GM12873 (cell line): Measurements from ENCODE around the gene PKNOX2.

ENCODE experiments used
- TF ChIP-seq, protein P1 (sequence below): IDR thresholded peaks from 2 replicates; pipeline ENCODE4 v1.5.1; 2012; ENCODE audit warnings: low read depth, mild to moderate bottlenecking, moderate library complexity, low read length, control low read depth; ENCODE audit not compliant: insufficient read depth; ENCODE audit errors: missing control alignments

The PKNOX2 gene

DNA sequence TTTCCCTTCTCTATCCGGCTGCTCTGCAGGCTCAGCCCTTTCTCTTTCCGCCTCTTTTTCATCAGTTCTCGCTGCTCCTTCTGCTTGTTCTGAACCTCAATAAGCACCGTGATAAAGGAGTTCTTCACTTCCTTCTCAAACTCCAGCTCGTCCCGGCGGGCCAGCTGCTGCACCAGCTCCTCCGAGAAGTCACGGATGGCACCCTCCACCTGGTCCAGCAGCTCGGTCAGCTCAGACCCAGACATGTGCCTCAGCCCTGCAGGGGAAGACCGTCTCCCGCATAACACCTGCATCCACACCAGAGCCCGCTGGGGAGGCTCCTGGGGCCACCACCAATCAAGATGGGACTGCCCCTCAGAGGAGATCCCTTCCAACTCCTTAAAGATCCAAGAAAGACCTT is 291.3 kb downstream of the PKNOX2 start:
- TF ChIP-seq, protein P1, sequence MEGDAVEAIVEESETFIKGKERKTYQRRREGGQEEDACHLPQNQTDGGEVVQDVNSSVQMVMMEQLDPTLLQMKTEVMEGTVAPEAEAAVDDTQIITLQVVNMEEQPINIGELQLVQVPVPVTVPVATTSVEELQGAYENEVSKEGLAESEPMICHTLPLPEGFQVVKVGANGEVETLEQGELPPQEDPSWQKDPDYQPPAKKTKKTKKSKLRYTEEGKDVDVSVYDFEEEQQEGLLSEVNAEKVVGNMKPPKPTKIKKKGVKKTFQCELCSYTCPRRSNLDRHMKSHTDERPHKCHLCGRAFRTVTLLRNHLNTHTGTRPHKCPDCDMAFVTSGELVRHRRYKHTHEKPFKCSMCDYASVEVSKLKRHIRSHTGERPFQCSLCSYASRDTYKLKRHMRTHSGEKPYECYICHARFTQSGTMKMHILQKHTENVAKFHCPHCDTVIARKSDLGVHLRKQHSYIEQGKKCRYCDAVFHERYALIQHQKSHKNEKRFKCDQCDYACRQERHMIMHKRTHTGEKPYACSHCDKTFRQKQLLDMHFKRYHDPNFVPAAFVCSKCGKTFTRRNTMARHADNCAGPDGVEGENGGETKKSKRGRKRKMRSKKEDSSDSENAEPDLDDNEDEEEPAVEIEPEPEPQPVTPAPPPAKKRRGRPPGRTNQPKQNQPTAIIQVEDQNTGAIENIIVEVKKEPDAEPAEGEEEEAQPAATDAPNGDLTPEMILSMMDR = no peak

DNA sequence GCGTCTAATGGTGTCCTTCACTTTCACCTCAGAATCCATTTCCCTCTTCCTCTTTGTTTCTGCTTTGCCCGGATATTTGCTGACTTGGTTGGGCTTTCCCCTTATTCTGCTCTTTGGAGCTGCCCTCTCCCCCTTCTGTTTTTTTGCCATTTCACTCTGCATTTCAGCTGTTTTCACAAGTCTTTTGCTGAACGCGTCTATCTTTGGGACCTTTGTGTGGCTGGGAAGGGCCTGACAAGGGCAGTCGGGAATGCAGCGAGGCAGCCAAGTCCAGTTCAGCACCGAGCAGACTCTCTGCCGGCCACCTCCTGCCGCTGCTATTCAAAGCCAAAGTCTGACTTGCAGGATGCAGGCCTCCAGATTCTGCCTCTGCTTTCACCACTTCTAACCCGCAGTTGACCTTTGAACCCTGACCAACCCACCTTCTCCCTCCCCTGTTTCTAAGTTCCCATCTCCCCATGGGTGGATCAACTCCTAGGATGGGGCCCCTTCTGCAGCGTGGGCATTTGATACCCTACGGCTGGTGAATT is 293.3 kb downstream of the PKNOX2 start:
- TF ChIP-seq, protein P1 = no peak

DNA sequence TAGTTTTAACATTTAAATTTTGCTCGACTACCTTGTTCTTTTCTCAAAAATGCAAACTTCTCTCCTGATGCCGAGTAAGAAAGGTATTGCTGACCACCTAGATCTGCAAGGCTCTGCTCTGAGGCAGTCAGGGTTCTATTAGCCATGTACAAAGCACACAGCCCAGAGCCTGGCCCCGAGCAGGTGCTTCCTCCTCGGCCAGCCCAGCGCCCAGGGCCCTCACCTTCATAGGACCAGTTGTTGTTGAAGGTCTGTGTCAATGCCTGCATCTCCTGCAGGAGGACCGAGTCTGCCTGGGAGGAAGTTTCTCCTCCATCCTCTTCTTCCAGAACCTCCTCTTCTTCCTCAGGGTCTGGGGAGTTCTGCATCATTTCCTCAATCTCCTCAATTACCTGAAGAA is 295.7 kb downstream of the PKNOX2 start:
- TF ChIP-seq, protein P1 = no peak

DNA sequence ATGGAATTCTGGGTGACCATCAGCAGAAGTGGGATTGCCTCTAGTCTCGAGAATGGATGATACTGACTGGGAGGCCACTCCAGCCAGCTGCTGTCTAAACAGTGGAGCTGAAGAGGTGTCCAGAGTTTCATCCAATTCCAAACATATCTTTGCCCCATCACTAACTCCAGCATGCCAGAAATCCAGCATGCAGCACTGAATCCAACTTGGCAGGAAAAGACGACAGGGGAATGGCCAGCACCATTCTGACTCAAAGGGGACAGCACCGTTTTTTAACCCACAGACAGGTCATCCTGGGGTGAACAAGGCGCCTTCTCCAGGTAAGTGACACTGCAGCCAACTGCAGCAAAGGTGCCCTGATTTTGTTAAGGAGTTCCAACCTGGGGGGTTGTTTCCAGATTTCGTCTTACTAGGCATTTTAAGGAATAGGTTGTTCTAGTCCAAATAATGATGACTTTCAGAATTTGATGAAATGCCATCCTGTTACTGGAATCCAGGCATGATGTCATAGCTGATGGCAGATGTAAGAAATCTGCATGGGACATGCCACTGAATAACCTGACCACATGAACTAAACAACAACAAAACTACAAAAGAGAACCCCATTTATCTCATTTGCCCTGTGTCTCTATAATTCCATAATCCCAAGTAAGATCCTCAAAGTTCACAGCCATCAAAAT is 299.2 kb downstream of the PKNOX2 start:
- TF ChIP-seq, protein P1 = no peak

DNA sequence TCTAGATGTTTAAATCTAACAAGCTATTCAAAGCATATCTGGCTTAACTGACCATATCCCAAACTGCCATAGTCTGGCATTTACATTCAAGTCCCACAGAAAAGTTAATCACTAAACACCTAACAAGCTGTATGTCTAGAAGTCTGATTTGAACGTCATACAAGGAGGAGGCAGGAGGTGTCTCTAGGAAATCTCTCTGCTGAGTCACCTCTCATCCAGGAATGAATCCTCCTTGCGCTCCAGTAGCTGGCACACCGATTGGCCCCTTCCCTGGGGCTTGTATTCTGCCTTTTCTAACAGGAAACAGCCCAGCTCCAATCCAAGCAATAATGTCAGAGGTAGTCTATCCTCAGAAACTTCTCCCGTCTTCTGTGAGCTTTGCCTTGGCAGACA is 299.7 kb downstream of the PKNOX2 start:
- TF ChIP-seq, protein P1 = no peak

DNA sequence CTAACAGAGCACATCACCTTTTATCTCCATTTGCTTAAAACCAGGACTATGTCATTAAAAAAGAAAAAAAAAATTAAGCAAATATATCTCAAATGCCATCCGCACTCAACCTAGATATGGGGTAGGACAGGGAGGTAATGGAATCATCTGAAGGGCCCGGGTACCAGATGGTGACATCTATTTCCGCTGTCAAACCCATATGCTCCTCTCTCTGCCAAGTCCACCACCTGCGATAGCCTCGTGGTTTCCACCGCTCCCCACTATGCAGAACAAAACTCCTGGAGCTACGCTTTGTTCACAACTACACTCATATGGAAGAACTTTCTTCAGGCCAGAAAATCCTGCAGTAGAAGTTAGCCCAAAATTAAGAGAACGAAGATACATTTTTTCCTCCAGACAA is 300.1 kb downstream of the PKNOX2 start:
- TF ChIP-seq, protein P1 = no peak

DNA sequence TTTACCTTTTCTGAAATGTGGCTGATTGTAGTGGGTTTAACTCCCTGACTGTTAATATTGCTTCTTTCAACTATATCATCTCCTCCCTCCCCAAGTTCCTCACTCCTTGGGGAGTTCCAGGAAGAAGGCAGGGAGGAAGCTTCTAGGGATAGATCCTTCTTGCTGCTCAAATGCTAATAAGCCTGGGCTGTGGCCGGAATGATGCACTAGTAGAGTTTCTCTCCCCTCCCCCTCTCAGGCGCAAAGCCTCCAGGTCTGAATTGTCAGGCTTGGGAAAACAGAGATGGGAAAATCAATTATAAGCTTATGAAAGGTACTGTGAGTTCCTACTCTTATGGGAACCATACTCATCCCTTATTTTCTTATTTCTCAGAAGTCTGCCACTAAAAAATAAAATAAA is 300.7 kb downstream of the PKNOX2 start:
- TF ChIP-seq, protein P1 = no peak
